ENCODE measurements around the gene ATP6V1C2.

DNA sequence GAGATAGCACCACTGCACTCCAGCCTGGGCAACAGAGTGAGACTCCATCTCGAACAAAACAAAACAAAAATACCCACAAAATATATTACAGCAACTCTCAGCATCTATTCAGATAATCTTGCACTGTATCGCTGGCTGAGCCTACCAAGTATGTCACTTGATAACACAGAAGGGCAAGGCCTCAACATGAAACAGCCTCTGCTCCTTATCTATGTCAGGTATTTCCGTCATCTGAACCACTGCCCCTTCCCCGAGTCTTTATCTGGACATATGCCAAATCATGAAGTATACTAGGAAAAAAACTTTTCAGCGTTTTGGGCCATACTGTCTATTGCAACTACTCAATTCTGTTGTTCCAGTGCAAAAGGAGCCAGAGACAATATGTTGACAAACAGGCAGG, 73.4 kb downstream of the ATP6V1C2 start:
- TF ChIP-seq, protein P1, sequence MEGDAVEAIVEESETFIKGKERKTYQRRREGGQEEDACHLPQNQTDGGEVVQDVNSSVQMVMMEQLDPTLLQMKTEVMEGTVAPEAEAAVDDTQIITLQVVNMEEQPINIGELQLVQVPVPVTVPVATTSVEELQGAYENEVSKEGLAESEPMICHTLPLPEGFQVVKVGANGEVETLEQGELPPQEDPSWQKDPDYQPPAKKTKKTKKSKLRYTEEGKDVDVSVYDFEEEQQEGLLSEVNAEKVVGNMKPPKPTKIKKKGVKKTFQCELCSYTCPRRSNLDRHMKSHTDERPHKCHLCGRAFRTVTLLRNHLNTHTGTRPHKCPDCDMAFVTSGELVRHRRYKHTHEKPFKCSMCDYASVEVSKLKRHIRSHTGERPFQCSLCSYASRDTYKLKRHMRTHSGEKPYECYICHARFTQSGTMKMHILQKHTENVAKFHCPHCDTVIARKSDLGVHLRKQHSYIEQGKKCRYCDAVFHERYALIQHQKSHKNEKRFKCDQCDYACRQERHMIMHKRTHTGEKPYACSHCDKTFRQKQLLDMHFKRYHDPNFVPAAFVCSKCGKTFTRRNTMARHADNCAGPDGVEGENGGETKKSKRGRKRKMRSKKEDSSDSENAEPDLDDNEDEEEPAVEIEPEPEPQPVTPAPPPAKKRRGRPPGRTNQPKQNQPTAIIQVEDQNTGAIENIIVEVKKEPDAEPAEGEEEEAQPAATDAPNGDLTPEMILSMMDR (conservative IDR thresholded peaks at IDR 0.05): no peak
- TF ChIP-seq EZH2 (IDR thresholded peaks at IDR 0.05; ENCODE audit: low read depth): no peak

All from PC-9 (cell line).